HCT116 (cell line): ENCODE results near the gene DIP2A. TPM values are rescaled to one million over a fixed set of nuclear protein-coding genes. Genes with fewer than 3 reads are reported as not detected.

Experiments used
- ATAC-seq: fragments of 200-7000 bp; cut with Tn5 transposase; 2 replicates; pipeline ENCODE4 v1.9.1; 2020; ENCODE audit warnings: mild to moderate bottlenecking, moderate library complexity
- BruUV-seq: library from RNA; stranded (reverse); fragments of 400-500 nt; replicated peaks from 2 replicates; lab custom pipeline; 2021; lab: Mats Ljungman, UMichigan
- CTCF ChIA-PET: fragments of 300-600 bp; sonication (Branson Sonifier 250); formaldehyde crosslinking; loops from one replicate; lab custom pipeline; 2021; ENCODE audit warnings: antibody characterized with exemption; lab: Charles Lee
- POLR2A ChIA-PET: fragments of 300-600, 350-600 bp; sonication (Branson Sonifier 250); formaldehyde crosslinking; loops from one replicate; lab custom pipeline; 2021; ENCODE audit warnings: antibody characterized with exemption; lab: Charles Lee
- RAD21 ChIA-PET, 2 experiments: fragments of 300-600 bp; sonication (Branson Sonifier 250); formaldehyde crosslinking; loops; one replicate each; lab custom pipeline; 2023; ENCODE audit warnings: low total read pairs in 2 of 2; ENCODE audit not compliant: uncharacterized antibody in 2 of 2, unreplicated experiment in 2 of 2, low non-redundant PET in 1 of 2; lab: Charles Lee
- DNase-seq: peaks from one replicate; pipeline ENCODE4 v3.0.0-alpha.2; 2010; ENCODE audit warnings: low read depth, low spot score
- H2AFZ ChIP-seq: fragments of 200-600 bp; shearing (Covaris generic), sonication (generic); 2 replicates; pipeline ENCODE4 v1.6.1; 2017; ENCODE audit warnings: low read depth, mixed run types, mixed read lengths, antibody characterized with exemption, low read length; ENCODE audit not compliant: poor library complexity, severe bottlenecking
- H3K27ac ChIP-seq: 2 replicates; pipeline ENCODE4 v1.5.1; 2012; ENCODE audit warnings: low read depth, low read length
- H3K27me3 ChIP-seq: fragments of 200-600 bp; sonication (generic); 2 replicates; pipeline ENCODE4 v1.6.1; 2016; ENCODE audit warnings: mixed run types, low read length, mixed read lengths; ENCODE audit not compliant: insufficient read depth
- H3K36me3 ChIP-seq, 2 experiments: fragments of 200-500 bp in 1 of 2; fragments of 200-600 bp in 1 of 2; sonication (Bioruptor generic) in 1 of 2; sonication (generic) in 1 of 2; 2 replicates each; pipeline versions ENCODE4 v1.5.1 to v1.6.1; 2014 to 2016; ENCODE audit warnings: low read length in 2 of 2, inconsistent platforms in 1 of 2, mixed read lengths in 1 of 2, mixed run types in 1 of 2; ENCODE audit not compliant: insufficient read depth in 2 of 2, control insufficient read depth in 1 of 2
- H3K4me1 ChIP-seq, 2 experiments: fragments of 200-600 bp in 1 of 2; sonication (generic) in 1 of 2; 2 replicates each; pipeline versions ENCODE4 v1.5.1 to v1.6.1; 2012 to 2017; ENCODE audit warnings: low read length in 2 of 2, inconsistent platforms in 1 of 2, mild to moderate bottlenecking in 1 of 2, mixed read lengths in 1 of 2, mixed run types in 1 of 2, moderate library complexity in 1 of 2; ENCODE audit not compliant: insufficient read depth in 2 of 2, control insufficient read depth in 1 of 2
- H3K4me2 ChIP-seq: fragments of 200-600 bp; sonication (generic); 2 replicates; pipeline ENCODE4 v1.6.1; 2017; ENCODE audit warnings: mixed run types, low read length, mixed read lengths
- H3K4me3 ChIP-seq, 2 experiments: fragments of 200-600 bp in 1 of 2; sonication (generic) in 1 of 2; replicated peaks in 1 of 2; 2 replicates each; pipeline ENCODE4 v1.5.1; 2011 to 2016; ENCODE audit warnings: low read length in 2 of 2, control low read depth in 1 of 2, low read depth in 1 of 2, mild to moderate bottlenecking in 1 of 2, mixed read lengths in 1 of 2, mixed run types in 1 of 2
- H3K79me2 ChIP-seq: fragments of 200-600 bp; sonication (generic); 2 replicates; pipeline ENCODE4 v1.6.1; 2017; ENCODE audit warnings: mild to moderate bottlenecking, mixed run types, low read length, moderate library complexity, mixed read lengths; ENCODE audit not compliant: insufficient read depth
- H3K9ac ChIP-seq: fragments of 200-600 bp; sonication (generic); 2 replicates; pipeline ENCODE4 v1.6.1; 2016; ENCODE audit warnings: low read length, mixed read lengths
- H3K9me2 ChIP-seq: fragments of 200-600 bp; sonication (generic), shearing (Covaris generic); 2 replicates; pipeline ENCODE4 v1.6.1; 2017; ENCODE audit warnings: mixed run types, mild to moderate bottlenecking, moderate library complexity; ENCODE audit not compliant: insufficient read depth
- H3K9me3 ChIP-seq, 2 experiments: fragments of 200-500 bp in 1 of 2; fragments of 200-600 bp in 1 of 2; sonication (Bioruptor generic) in 1 of 2; sonication (generic) in 1 of 2; 2 replicates each; pipeline ENCODE4 v1.6.1; 2014 to 2017; ENCODE audit warnings: low read length in 2 of 2, mixed read lengths in 2 of 2, inconsistent platforms in 1 of 2, low read depth in 1 of 2, mild to moderate bottlenecking in 1 of 2, mixed run types in 1 of 2, moderate library complexity in 1 of 2; ENCODE audit not compliant: control insufficient read depth in 1 of 2, insufficient read depth in 1 of 2
- H4K20me1 ChIP-seq: fragments of 200-600 bp; sonication (generic), shearing (Covaris generic); 2 replicates; pipeline ENCODE4 v1.6.1; 2017; ENCODE audit warnings: mixed run types, mild to moderate bottlenecking, moderate library complexity; ENCODE audit not compliant: insufficient read depth
- CBX3 ChIP-seq: IDR thresholded peaks from 2 replicates; pipeline ENCODE4 v1.6.1; 2012; ENCODE audit warnings: low read depth
- CEBPB ChIP-seq: IDR thresholded peaks from 2 replicates; pipeline ENCODE4 v1.6.1; 2012; ENCODE audit warnings: low read depth
- EGR1 ChIP-seq: IDR thresholded peaks from 2 replicates; pipeline ENCODE4 v1.6.1; 2012; ENCODE audit warnings: low read depth
- ELF1 ChIP-seq: IDR thresholded peaks from 2 replicates; pipeline ENCODE4 v1.6.1; 2012; ENCODE audit warnings: low read depth, borderline replicate concordance
- EZH2 ChIP-seq: fragments of 200-600 bp; sonication (generic); IDR thresholded peaks from 2 replicates; pipeline ENCODE4 v1.6.1; 2017; ENCODE audit warnings: antibody characterized with exemption, mixed run types
- EZH2phosphoT487 ChIP-seq: fragments of 200-600 bp; IDR thresholded peaks from 2 replicates; pipeline ENCODE4 v1.6.1; 2018; ENCODE audit warnings: antibody characterized with exemption, borderline replicate concordance
- FOSL1 ChIP-seq: IDR thresholded peaks from 2 replicates; pipeline ENCODE4 v1.6.1; 2012; ENCODE audit warnings: low read depth
- JUND ChIP-seq: IDR thresholded peaks from 2 replicates; pipeline ENCODE4 v1.6.1; 2012
- POLR2A ChIP-seq: IDR thresholded peaks from 2 replicates; pipeline ENCODE4 v1.7.0; 2011; ENCODE audit warnings: borderline replicate concordance; ENCODE audit not compliant: insufficient read depth, insufficient read length; ENCODE audit errors: extremely low read depth
- POLR2AphosphoS5 ChIP-seq: IDR thresholded peaks from 2 replicates; pipeline ENCODE4 v1.6.1; 2011; ENCODE audit warnings: mild to moderate bottlenecking, low read depth, low read length, moderate library complexity
- RAD21 ChIP-seq: IDR thresholded peaks from 2 replicates; pipeline ENCODE4 v1.6.1; 2012; ENCODE audit warnings: low read depth, mild to moderate bottlenecking
- SIN3A ChIP-seq: IDR thresholded peaks from 2 replicates; pipeline ENCODE4 v1.6.1; 2012; ENCODE audit warnings: low read depth
- SP1 ChIP-seq: IDR thresholded peaks from 2 replicates; pipeline ENCODE4 v1.6.1; 2012; ENCODE audit warnings: low read depth
- SRF ChIP-seq: IDR thresholded peaks from 2 replicates; pipeline ENCODE4 v1.6.1; 2012; ENCODE audit warnings: low read depth
- YY1 ChIP-seq: IDR thresholded peaks from 2 replicates; pipeline ENCODE4 v1.6.1; 2011; ENCODE audit warnings: low read length, low read depth, moderate library complexity, mild to moderate bottlenecking; ENCODE audit not compliant: insufficient replicate concordance; ENCODE audit errors: extremely low read depth
- ZFX ChIP-seq: fragments of 450-650 bp; IDR thresholded peaks from 2 replicates; pipeline ENCODE4 v1.6.1; 2017
- ZNF274 ChIP-seq: fragments of 200-500 bp; sonication (Bioruptor generic); IDR thresholded peaks from 2 replicates; pipeline ENCODE4 v1.6.1; 2014; ENCODE audit warnings: mild to moderate bottlenecking, low read depth, low read length, inconsistent platforms
- intact Hi-C: fragments of 100-400 bp; cut with micrococcal nuclease; formaldehyde crosslinking; loops from 2 replicates; pipeline ENCODE4 v1.10.0; 2022
- total RNA-seq: library from RNA; stranded (reverse); gene quantifications from one replicate; pipeline ENCODE4 v1.2.1, GENCODE V29; 2021; ENCODE audit not compliant: unreplicated experiment
- TF ChIP-seq, protein P1 (sequence below): IDR thresholded peaks from 2 replicates; pipeline ENCODE4 v1.6.1; 2011; ENCODE audit warnings: mild to moderate bottlenecking, low read length, moderate library complexity; ENCODE audit not compliant: insufficient replicate concordance; ENCODE audit errors: extremely low read depth
- TF ChIP-seq, protein P2 (sequence below), 3 experiments: fragments of 200-600 bp in 1 of 3; sonication (generic) in 1 of 3; IDR thresholded peaks in 2 of 3; conservative IDR thresholded peaks in 1 of 3; 2 replicates each; pipeline ENCODE4 v1.5.1; 2012 to 2017; ENCODE audit warnings: low read depth in 2 of 3, low read length in 2 of 3, antibody characterized with exemption in 1 of 3, borderline replicate concordance in 1 of 3, control low read depth in 1 of 3, mild to moderate bottlenecking in 1 of 3, mixed read lengths in 1 of 3, mixed run types in 1 of 3, moderate library complexity in 1 of 3; ENCODE audit not compliant: insufficient read depth in 1 of 3
- TF ChIP-seq, protein P3 (sequence below): IDR thresholded peaks from 2 replicates; pipeline ENCODE4 v1.6.1; 2012

DIP2A gene
- total RNA-seq, 1 experiment from 2014 or later: 39.9 TPM

DNA sequence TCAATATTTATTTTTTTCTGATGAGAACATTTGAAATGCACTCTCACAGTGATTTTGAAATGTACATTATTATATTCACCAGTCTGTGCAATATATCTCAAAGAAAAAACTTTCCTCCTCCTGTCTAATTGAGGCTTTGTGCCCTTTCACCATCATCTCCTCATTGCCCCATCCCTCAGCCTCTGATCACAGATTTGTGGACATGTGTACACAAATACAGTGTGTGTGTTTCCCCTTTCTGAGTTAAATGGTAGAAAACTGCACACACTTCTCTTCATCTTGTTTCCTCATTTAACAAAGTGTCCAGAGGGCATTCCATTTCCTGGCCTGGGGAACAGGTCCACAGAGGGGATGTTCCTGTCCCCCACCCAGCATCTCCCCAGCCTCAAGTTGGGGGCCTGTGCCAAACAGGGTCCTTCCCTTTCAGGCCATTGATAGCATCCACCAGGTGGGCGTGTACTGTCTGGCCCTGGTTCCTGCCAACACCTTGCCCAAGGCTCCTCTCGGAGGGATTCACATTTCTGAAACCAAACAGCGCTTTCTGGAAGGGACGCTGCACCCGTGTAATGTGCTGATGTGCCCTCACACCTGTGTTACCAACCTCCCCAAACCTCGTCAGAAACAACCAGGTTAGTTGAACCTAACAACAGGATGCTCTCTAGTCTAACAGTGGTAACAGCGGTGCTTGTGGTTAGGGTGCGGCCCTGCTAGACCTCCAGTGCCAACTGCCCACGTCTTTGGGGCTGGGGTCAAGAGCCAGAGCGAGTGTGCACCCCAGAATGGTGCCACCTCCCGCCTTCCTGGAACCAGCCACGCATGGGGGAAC is 91.6 kb downstream of the DIP2A start:
- Histone ChIP-seq H3K9me3 (no peaks in the 10 kb centered on the region), H3K4me3 (no peak overlapping the region), H3K27me3 (no peaks in the 10 kb centered on the region), H3K36me3 (peaks cover 8 to 14% of the 10 kb centered on the region in 2 experiments; a peak in 3 of 4 replicates), H3K9ac (no peak overlapping the region), H3K9me2 (no peaks in the 10 kb centered on the region), H3K4me2 (no peak overlapping the region), H3K4me1 (no peaks in the 10 kb centered on the region), H4K20me1 (no peaks in the 10 kb centered on the region), H2AFZ (no peak overlapping the region), H3K27ac (no peak overlapping the region), H3K79me2 (no peaks in the 10 kb centered on the region)
- RAD21 ChIA-PET: no interaction called here
- ATAC-seq: no peak
- no peak for DNase-seq
- POLR2A ChIA-PET: no interaction called here
- TF ChIP-seq, protein P1, sequence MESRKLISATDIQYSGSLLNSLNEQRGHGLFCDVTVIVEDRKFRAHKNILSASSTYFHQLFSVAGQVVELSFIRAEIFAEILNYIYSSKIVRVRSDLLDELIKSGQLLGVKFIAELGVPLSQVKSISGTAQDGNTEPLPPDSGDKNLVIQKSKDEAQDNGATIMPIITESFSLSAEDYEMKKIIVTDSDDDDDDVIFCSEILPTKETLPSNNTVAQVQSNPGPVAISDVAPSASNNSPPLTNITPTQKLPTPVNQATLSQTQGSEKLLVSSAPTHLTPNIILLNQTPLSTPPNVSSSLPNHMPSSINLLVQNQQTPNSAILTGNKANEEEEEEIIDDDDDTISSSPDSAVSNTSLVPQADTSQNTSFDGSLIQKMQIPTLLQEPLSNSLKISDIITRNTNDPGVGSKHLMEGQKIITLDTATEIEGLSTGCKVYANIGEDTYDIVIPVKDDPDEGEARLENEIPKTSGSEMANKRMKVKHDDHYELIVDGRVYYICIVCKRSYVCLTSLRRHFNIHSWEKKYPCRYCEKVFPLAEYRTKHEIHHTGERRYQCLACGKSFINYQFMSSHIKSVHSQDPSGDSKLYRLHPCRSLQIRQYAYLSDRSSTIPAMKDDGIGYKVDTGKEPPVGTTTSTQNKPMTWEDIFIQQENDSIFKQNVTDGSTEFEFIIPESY: no peak
- TF ChIP-seq EZH2 (no peak), FOSL1 (no peak), JUND (no peak), EGR1 (no peak), RAD21 (no peak), SRF (no peak), ELF1 (no peak), SIN3A (no peak), ZFX (no peak), YY1 (no peak), POLR2AphosphoS5 (no peak), ZNF274 (no peak), EZH2phosphoT487 (no peak), CBX3 (no peak), SP1 (no peak), CEBPB (no peak), POLR2A (no peak)
- TF ChIP-seq, protein P2, sequence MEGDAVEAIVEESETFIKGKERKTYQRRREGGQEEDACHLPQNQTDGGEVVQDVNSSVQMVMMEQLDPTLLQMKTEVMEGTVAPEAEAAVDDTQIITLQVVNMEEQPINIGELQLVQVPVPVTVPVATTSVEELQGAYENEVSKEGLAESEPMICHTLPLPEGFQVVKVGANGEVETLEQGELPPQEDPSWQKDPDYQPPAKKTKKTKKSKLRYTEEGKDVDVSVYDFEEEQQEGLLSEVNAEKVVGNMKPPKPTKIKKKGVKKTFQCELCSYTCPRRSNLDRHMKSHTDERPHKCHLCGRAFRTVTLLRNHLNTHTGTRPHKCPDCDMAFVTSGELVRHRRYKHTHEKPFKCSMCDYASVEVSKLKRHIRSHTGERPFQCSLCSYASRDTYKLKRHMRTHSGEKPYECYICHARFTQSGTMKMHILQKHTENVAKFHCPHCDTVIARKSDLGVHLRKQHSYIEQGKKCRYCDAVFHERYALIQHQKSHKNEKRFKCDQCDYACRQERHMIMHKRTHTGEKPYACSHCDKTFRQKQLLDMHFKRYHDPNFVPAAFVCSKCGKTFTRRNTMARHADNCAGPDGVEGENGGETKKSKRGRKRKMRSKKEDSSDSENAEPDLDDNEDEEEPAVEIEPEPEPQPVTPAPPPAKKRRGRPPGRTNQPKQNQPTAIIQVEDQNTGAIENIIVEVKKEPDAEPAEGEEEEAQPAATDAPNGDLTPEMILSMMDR (IDR thresholded peaks at IDR 0.05 in 2 of 3, conservative IDR thresholded peaks at IDR 0.05 in 1 of 3; ENCODE audit: borderline replicate concordance in 1 of 3, insufficient read depth in 1 of 3, low read depth in 2 of 3, low read length in 2 of 3): no peak
- TF ChIP-seq, protein P3, sequence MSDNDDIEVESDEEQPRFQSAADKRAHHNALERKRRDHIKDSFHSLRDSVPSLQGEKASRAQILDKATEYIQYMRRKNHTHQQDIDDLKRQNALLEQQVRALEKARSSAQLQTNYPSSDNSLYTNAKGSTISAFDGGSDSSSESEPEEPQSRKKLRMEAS: no peak
- CTCF ChIA-PET: no interaction called here
- intact Hi-C loops: no loop called here
- no TSS peak for BruUV-seq
